IMR-90 (cell line): ENCODE results near the gene STX11. TPM values are rescaled to one million over a fixed set of nuclear protein-coding genes. Genes with fewer than 3 reads are reported as not detected.

ENCODE experiments used
- ATAC-seq: fragments of 200-7000 bp; cut with Tn5 transposase; 2 replicates; pipeline ENCODE4 v1.9.1; 2020; ENCODE audit warnings: low read depth, mild to moderate bottlenecking, moderate library complexity
- BruUV-seq: library from RNA; stranded (reverse); fragments of 400-500 nt; replicated peaks from 2 replicates; lab custom pipeline; 2021; lab: Mats Ljungman, UMichigan
- CTCF ChIA-PET: fragments of 300-600 bp; formaldehyde crosslinking; extraction: SDS; loops from one replicate; lab custom pipeline; 2021; ENCODE audit warnings: antibody characterized with exemption; lab: Yijun Ruan, JAX
- POLR2A ChIA-PET: fragments of 300-600 bp; sonication (Branson Sonifier 250); formaldehyde crosslinking; loops from one replicate; lab custom pipeline; 2022; ENCODE audit warnings: antibody characterized with exemption; ENCODE audit not compliant: unreplicated experiment; lab: Charles Lee
- DNase-seq: peaks from one replicate; pipeline ENCODE4 v3.0.0; 2013
- H2AFZ ChIP-seq: replicated peaks from 2 replicates; pipeline ENCODE3; 2013; ENCODE audit warnings: low read length, mild to moderate bottlenecking; ENCODE audit not compliant: poor library complexity
- H2AK5ac ChIP-seq: 2 replicates; pipeline ENCODE4 v1.6.1; 2013; ENCODE audit warnings: low read depth, low read length, inconsistent platforms
- H2AK9ac ChIP-seq: replicated peaks from 2 replicates; pipeline ENCODE3; 2013; ENCODE audit warnings: mild to moderate bottlenecking, low read depth, low read length, moderate library complexity; ENCODE audit not compliant: poor library complexity
- H2BK120ac ChIP-seq: 2 replicates; pipeline ENCODE4 v1.6.1; 2013; ENCODE audit warnings: low read depth, low read length, inconsistent platforms
- H2BK15ac ChIP-seq: 3 replicates; pipeline ENCODE4 v1.6.1; 2013; ENCODE audit warnings: low read depth, low read length, inconsistent platforms
- H2BK20ac ChIP-seq: 2 replicates; pipeline ENCODE4 v1.6.1; 2013; ENCODE audit warnings: low read depth, mild to moderate bottlenecking, inconsistent platforms, low read length, moderate library complexity
- H2BK5ac ChIP-seq: 2 replicates; pipeline ENCODE4 v1.6.1; 2013; ENCODE audit warnings: mild to moderate bottlenecking, low read depth, low read length, inconsistent platforms; ENCODE audit not compliant: poor library complexity, severe bottlenecking
- H3K14ac ChIP-seq: replicated peaks from 2 replicates; pipeline ENCODE4 v1.6.1; 2013; ENCODE audit warnings: low read depth, low read length, inconsistent platforms
- H3K18ac ChIP-seq: 2 replicates; pipeline ENCODE4 v1.6.1; 2013; ENCODE audit warnings: low read depth, low read length, control low read depth
- H3K23ac ChIP-seq: 2 replicates; pipeline ENCODE4 v1.6.1; 2013; ENCODE audit warnings: low read depth, low read length, inconsistent platforms
- H3K27ac ChIP-seq: 2 replicates; pipeline ENCODE4 v1.5.1; 2013; ENCODE audit warnings: mild to moderate bottlenecking, control low read depth, low read length; ENCODE audit not compliant: insufficient read depth
- H3K27me3 ChIP-seq: 2 replicates; pipeline ENCODE4 v1.6.1; 2013; ENCODE audit warnings: low read length; ENCODE audit not compliant: control insufficient read depth, insufficient read depth
- H3K36me3 ChIP-seq: 2 replicates; pipeline ENCODE4 v1.6.1; 2013; ENCODE audit warnings: low read length, mixed read lengths; ENCODE audit not compliant: control insufficient read depth, insufficient read depth
- H3K4ac ChIP-seq: 2 replicates; pipeline ENCODE4 v1.6.1; 2013; ENCODE audit warnings: low read depth, low read length, inconsistent platforms
- H3K4me1 ChIP-seq: 2 replicates; pipeline ENCODE4 v1.6.1; 2013; ENCODE audit warnings: low read length, mixed read lengths; ENCODE audit not compliant: control insufficient read depth, insufficient read depth
- H3K4me2 ChIP-seq: 2 replicates; pipeline ENCODE4 v1.6.1; 2013; ENCODE audit warnings: low read depth, mild to moderate bottlenecking, control low read depth, low read length, moderate library complexity
- H3K4me3 ChIP-seq: 2 replicates; pipeline ENCODE4 v1.5.1; 2013; ENCODE audit warnings: low read depth, mild to moderate bottlenecking, control low read depth, low read length, moderate library complexity; ENCODE audit not compliant: insufficient read depth
- H3K56ac ChIP-seq: 2 replicates; pipeline ENCODE4 v1.6.1; 2013; ENCODE audit warnings: low read length, inconsistent platforms; ENCODE audit not compliant: insufficient read depth; ENCODE audit errors: extremely low read depth
- H3K79me1 ChIP-seq, 2 experiments: 2 replicates each; pipeline ENCODE4 v1.6.1; 2013; ENCODE audit warnings: low read length in 2 of 2, inconsistent platforms in 1 of 2, low read depth in 1 of 2
- H3K9ac ChIP-seq: 2 replicates; pipeline ENCODE4 v1.6.1; 2013; ENCODE audit warnings: low read depth, low read length, control low read depth
- H3K9me1 ChIP-seq: 2 replicates; pipeline ENCODE4 v1.6.1; 2013; ENCODE audit warnings: low read length, inconsistent platforms; ENCODE audit not compliant: insufficient read depth
- H3K9me3 ChIP-seq: 2 replicates; pipeline ENCODE4 v1.6.1; 2013; ENCODE audit warnings: low read length; ENCODE audit not compliant: control insufficient read depth, insufficient read depth
- H4K20me1 ChIP-seq: 2 replicates; pipeline ENCODE4 v1.6.1; 2013; ENCODE audit warnings: low read length, inconsistent platforms; ENCODE audit not compliant: insufficient read depth
- H4K5ac ChIP-seq: 2 replicates; pipeline ENCODE4 v1.6.1; 2013; ENCODE audit warnings: mild to moderate bottlenecking, low read depth, low read length, control low read depth
- H4K8ac ChIP-seq, 2 experiments: 2 replicates each; pipeline ENCODE4 v1.6.1; 2013; ENCODE audit warnings: low read depth in 2 of 2, low read length in 2 of 2, control low read depth in 1 of 2, inconsistent platforms in 1 of 2
- H4K91ac ChIP-seq: 2 replicates; pipeline ENCODE4 v1.6.1; 2013; ENCODE audit warnings: low read depth, low read length, inconsistent platforms; ENCODE audit not compliant: insufficient read depth
- BHLHE40 ChIP-seq: fragments of 150-350 bp; IDR thresholded peaks from 2 replicates; pipeline ENCODE4 v1.6.1; 2016; ENCODE audit warnings: mild to moderate bottlenecking, low read depth, low read length
- CEBPB ChIP-seq: IDR thresholded peaks from 2 replicates; pipeline ENCODE4 v1.6.1; 2012; ENCODE audit warnings: low read depth, low read length, improper control_type of control experiment
- CHD1 ChIP-seq: IDR thresholded peaks from 2 replicates; pipeline ENCODE4 v1.6.1; 2012; ENCODE audit warnings: low read depth, low read length, improper control_type of control experiment
- FOS ChIP-seq: fragments of 150-350 bp; IDR thresholded peaks from 2 replicates; pipeline ENCODE4 v1.6.1; 2016; ENCODE audit warnings: low read depth, low read length
- MAFK ChIP-seq: IDR thresholded peaks from 2 replicates; pipeline ENCODE4 v1.6.1; 2012; ENCODE audit warnings: low read depth, low read length, improper control_type of control experiment
- MAZ ChIP-seq: IDR thresholded peaks from 2 replicates; pipeline ENCODE4 v1.6.1; 2012; ENCODE audit warnings: low read depth, mild to moderate bottlenecking, low read length, improper control_type of control experiment, moderate library complexity, borderline replicate concordance
- MXI1 ChIP-seq: IDR thresholded peaks from 2 replicates; pipeline ENCODE4 v1.6.1; 2012; ENCODE audit warnings: low read depth, mild to moderate bottlenecking, low read length, moderate library complexity, borderline replicate concordance
- NFE2L2 ChIP-seq: fragments of 150-350 bp; IDR thresholded peaks from 2 replicates; pipeline ENCODE4 v1.6.1; 2016; ENCODE audit warnings: low read depth, mild to moderate bottlenecking, low read length
- POLR2A ChIP-seq: IDR thresholded peaks from 2 replicates; pipeline ENCODE4 v1.6.1; 2012; ENCODE audit warnings: mild to moderate bottlenecking, low read depth, low read length
- RAD21 ChIP-seq: IDR thresholded peaks from 2 replicates; pipeline ENCODE4 v1.6.1; 2012; ENCODE audit warnings: low read length, improper control_type of control experiment
- RCOR1 ChIP-seq: IDR thresholded peaks from 2 replicates; pipeline ENCODE4 v1.6.1; 2012; ENCODE audit warnings: mild to moderate bottlenecking, low read length, improper control_type of control experiment; ENCODE audit not compliant: insufficient replicate concordance
- RFX5 ChIP-seq: IDR thresholded peaks from 2 replicates; pipeline ENCODE4 v1.8.0; 2012; ENCODE audit warnings: low read depth, mild to moderate bottlenecking, low read length, moderate library complexity
- SMC3 ChIP-seq: fragments of 150-350 bp; IDR thresholded peaks from 2 replicates; pipeline ENCODE4 v1.6.1; 2016; ENCODE audit warnings: low read depth, mild to moderate bottlenecking, antibody characterized with exemption, low read length, moderate library complexity
- USF2 ChIP-seq: fragments of 150-350 bp; IDR thresholded peaks from 2 replicates; pipeline ENCODE4 v1.6.1; 2017; ENCODE audit warnings: mild to moderate bottlenecking, antibody characterized with exemption, low read length, low read depth
- WGBS, 2 experiments: methylation state at CpG; one replicate each; pipeline versions ENCODE4 v1.1.5 to v1.1.7; 2013; ENCODE audit warnings: missing lambda C conversion rate in 2 of 2; ENCODE audit not compliant: insufficient read length in 1 of 2; ENCODE audit errors: extremely low coverage in 2 of 2; 5-methylcytosine and 5-hydroxymethylcytosine counted together
- dilution Hi-C: fragments of 300-500 bp; cut with HindIII; formaldehyde crosslinking; loops from one replicate; pipeline ENCODE4 v1.14.3; 2018; ENCODE audit warnings: low sequenced_read_pairs; ENCODE audit not compliant: unreplicated experiment
- in situ Hi-C: fragments of 300-500 bp; cut with MboI; formaldehyde crosslinking; loops from 3 replicates; pipeline ENCODE4 v1.14.3; 2019; ENCODE audit warnings: low sequenced_read_pairs, inconsistent platforms, mixed read lengths
- intact Hi-C: fragments of 100-400 bp; cut with micrococcal nuclease; formaldehyde crosslinking; loops from 2 replicates; pipeline ENCODE4 v1.10.0; 2022
- polyA plus RNA-seq, 3 experiments: library from polyadenylated mRNA; depleted of rRNA; stranded (reverse); fragments of >200 nt; gene quantifications; 2 replicates each; pipeline ENCODE4 v1.2.3, GENCODE V29; 2012; ENCODE audit warnings: low replicate concordance in 1 of 3
- total RNA-seq: library from RNA; depleted of rRNA; stranded (reverse); fragments of >200 nt; gene quantifications from 2 replicates; pipeline ENCODE4 v1.2.3, GENCODE V29; 2012
- TF ChIP-seq, protein P1 (sequence below): fragments of 150-350 bp; IDR thresholded peaks from 2 replicates; pipeline ENCODE4 v1.6.1; 2016; ENCODE audit warnings: low read depth, mild to moderate bottlenecking, low read length, moderate library complexity, borderline replicate concordance
- TF ChIP-seq, protein P2 (sequence below): conservative IDR thresholded peaks from 2 replicates; pipeline ENCODE4 v1.5.1; 2012; ENCODE audit warnings: mild to moderate bottlenecking, low read depth, low read length, improper control_type of control experiment

STX11 gene
- total and polyA plus RNA-seq, 2 of the 4 experiments (the other 2 are of a cell fraction), result 0.54 to 0.68 TPM

- no peak overlapping the region for H3K4ac ChIP-seq
- WGBS, 2 experiments, result no CpG with 5 or more reads among the region's 3 CpGs
- H3K27ac ChIP-seq, result no peak overlapping the region
- H2BK15ac ChIP-seq, result no peak overlapping the region
- CTCF ChIA-PET, result no interaction called here
- no peak overlapping the region for H2AK9ac ChIP-seq
- no peak overlapping the region for H2AK5ac ChIP-seq
- H2BK20ac ChIP-seq, result no peak overlapping the region
- POLR2A ChIA-PET, result no interaction called here
- no peak overlapping the region for H3K18ac ChIP-seq
- H2BK5ac ChIP-seq, result no peak overlapping the region
- H3K9me3 ChIP-seq, result peaks cover 3% of the 10 kb centered on the region; the same call in 1 of the 2 replicates
- no peaks in the 10 kb centered on the region for H3K4me1 ChIP-seq
- in situ Hi-C loops, result no loop called here
- intact Hi-C loops, result no loop called here
- H3K4me2 ChIP-seq, result no peak overlapping the region
- no peak overlapping the region for H3K56ac ChIP-seq
- no peak overlapping the region for H3K9ac ChIP-seq
- no peak overlapping the region for H3K4me3 ChIP-seq
- H3K9me1 ChIP-seq, result no peaks in the 10 kb centered on the region; the same call in 1 of the 2 replicates
- no peak overlapping the region for H3K23ac ChIP-seq
- no peak overlapping the region for H2AFZ ChIP-seq
- TF ChIP-seq RAD21 (no peak), RCOR1 (no peak), FOS (no peak), BHLHE40 (no peak), MAFK (no peak), MAZ (no peak), CEBPB (no peak), SMC3 (no peak), NFE2L2 (no peak), USF2 (no peak), POLR2A (no peak), CHD1 (no peak), MXI1 (no peak), RFX5 (no peak)
- TF ChIP-seq, protein P1, sequence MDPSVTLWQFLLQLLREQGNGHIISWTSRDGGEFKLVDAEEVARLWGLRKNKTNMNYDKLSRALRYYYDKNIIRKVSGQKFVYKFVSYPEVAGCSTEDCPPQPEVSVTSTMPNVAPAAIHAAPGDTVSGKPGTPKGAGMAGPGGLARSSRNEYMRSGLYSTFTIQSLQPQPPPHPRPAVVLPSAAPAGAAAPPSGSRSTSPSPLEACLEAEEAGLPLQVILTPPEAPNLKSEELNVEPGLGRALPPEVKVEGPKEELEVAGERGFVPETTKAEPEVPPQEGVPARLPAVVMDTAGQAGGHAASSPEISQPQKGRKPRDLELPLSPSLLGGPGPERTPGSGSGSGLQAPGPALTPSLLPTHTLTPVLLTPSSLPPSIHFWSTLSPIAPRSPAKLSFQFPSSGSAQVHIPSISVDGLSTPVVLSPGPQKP, result no peak
- TF ChIP-seq, protein P2, sequence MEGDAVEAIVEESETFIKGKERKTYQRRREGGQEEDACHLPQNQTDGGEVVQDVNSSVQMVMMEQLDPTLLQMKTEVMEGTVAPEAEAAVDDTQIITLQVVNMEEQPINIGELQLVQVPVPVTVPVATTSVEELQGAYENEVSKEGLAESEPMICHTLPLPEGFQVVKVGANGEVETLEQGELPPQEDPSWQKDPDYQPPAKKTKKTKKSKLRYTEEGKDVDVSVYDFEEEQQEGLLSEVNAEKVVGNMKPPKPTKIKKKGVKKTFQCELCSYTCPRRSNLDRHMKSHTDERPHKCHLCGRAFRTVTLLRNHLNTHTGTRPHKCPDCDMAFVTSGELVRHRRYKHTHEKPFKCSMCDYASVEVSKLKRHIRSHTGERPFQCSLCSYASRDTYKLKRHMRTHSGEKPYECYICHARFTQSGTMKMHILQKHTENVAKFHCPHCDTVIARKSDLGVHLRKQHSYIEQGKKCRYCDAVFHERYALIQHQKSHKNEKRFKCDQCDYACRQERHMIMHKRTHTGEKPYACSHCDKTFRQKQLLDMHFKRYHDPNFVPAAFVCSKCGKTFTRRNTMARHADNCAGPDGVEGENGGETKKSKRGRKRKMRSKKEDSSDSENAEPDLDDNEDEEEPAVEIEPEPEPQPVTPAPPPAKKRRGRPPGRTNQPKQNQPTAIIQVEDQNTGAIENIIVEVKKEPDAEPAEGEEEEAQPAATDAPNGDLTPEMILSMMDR, result no peak
- H4K91ac ChIP-seq, result no peak overlapping the region
- H2BK120ac ChIP-seq, result no peak overlapping the region
- H3K79me1 ChIP-seq, result no peaks in the 10 kb centered on the region
- dilution Hi-C loops, result no loop called here
- H4K20me1 ChIP-seq, result no peaks in the 10 kb centered on the region
- no peaks in the 10 kb centered on the region for H3K36me3 ChIP-seq
- no peak overlapping the region for H3K14ac ChIP-seq
- H4K5ac ChIP-seq, result no peak overlapping the region
- H3K27me3 ChIP-seq, result peaks cover 10% of the 10 kb centered on the region
- DNase-seq (no peak), ATAC-seq (no peak)
- H4K8ac ChIP-seq, result no peak overlapping the region
- no TSS peak for BruUV-seq
These were observed 27.4 kb downstream of the STX11 start for GRCh38 chr6:144177726-144178125.
